Measurements from ENCODE around the gene NXPH1. TPM values are rescaled to one million over a fixed set of nuclear protein-coding genes. Genes with fewer than 3 reads are reported as not detected.

NXPH1 gene
- total and polyA plus RNA-seq, 2 experiments from 2014 or later = not detected

- H3K4me3 ChIP-seq = no peak overlapping the region
- no peak overlapping the region for H3K9ac ChIP-seq
- no peak for TF ChIP-seq EZH2phosphoT487 (IDR thresholded peaks at IDR 0.05; ENCODE audit: insufficient read depth, low read depth)
- TF ChIP-seq EZH2 (IDR thresholded peaks at IDR 0.05; ENCODE audit: insufficient read depth, poor library complexity, severe bottlenecking) = no peak
- 6 to 8% methylated on average over 51 of the region's 51 CpGs for WGBS, 2 experiments (ENCODE audit: low coverage in 1 of 2, low lambda C conversion rate in 2 of 2, missing lambda C conversion rate in 2 of 2)
- no peak overlapping the region for H3K27ac ChIP-seq
- H3K4me2 ChIP-seq (ENCODE audit: unreplicated experiment) = no peak overlapping the region
- no peaks in the 10 kb centered on the region for H3K9me2 ChIP-seq (ENCODE audit: insufficient read depth)
- H3K79me2 ChIP-seq (ENCODE audit: insufficient read depth) = no peaks in the 10 kb centered on the region
- H3K4me1 ChIP-seq (ENCODE audit: insufficient read depth) = no peaks in the 10 kb centered on the region
- no peak overlapping the region for H2AFZ ChIP-seq
- no peaks in the 10 kb centered on the region for H4K20me1 ChIP-seq (ENCODE audit: insufficient read depth)
- DNase-seq = no peak
- H3K9me3 ChIP-seq (ENCODE audit: low read depth) = no peaks in the 10 kb centered on the region
- H3K27me3 ChIP-seq (replicated peaks; ENCODE audit: insufficient read depth) = peaks cover 20% of the 10 kb centered on the region; the same call in 1 of the 2 replicates
- no peaks in the 10 kb centered on the region for H3F3A ChIP-seq (ENCODE audit: insufficient read depth)
- in situ Hi-C loops (cut with MboI) = no loop called here
- no peaks in the 10 kb centered on the region for H3K36me3 ChIP-seq (ENCODE audit: low read depth)
Observed at GRCh38 chr7:8442051-8442813, 8.8 kb downstream of the NXPH1 start.

DNA sequence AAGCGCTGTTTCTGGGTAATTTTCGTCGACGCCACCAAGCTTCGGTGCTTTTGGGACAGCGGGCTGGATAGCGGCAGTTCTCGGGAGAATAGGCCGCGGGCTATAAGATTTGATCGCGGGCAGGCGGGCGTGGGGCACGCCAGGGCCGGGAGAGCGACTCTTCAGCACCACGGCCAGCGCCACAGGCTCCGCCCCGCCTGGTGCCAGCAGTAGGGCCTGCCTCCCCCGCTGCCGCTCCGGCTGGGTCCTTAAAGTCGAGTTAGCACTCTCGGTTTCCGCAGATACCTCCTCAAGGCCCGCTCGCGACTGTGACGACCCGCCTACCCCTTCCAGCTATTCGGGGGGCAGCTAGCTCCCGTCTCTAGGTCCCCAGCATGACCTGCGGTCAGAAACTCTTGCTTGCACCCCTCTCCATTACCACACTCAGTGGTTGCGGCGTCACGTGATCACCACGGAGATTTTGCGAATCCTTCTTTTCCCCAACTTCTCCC, 9.4 kb downstream of the NXPH1 start:
- H2AFZ ChIP-seq = no peak overlapping the region
- peak; percentile 49 for DNase-seq
- no peak for TF ChIP-seq EZH2phosphoT487 (IDR thresholded peaks at IDR 0.05; ENCODE audit: insufficient read depth, low read depth)
- no peak for TF ChIP-seq EZH2 (IDR thresholded peaks at IDR 0.05; ENCODE audit: insufficient read depth, poor library complexity, severe bottlenecking)
- no peaks in the 10 kb centered on the region for H3K79me2 ChIP-seq (ENCODE audit: insufficient read depth)
- H3K4me1 ChIP-seq (ENCODE audit: insufficient read depth) = no peaks in the 10 kb centered on the region
- H3K27ac ChIP-seq = no peak overlapping the region
- no peaks in the 10 kb centered on the region for H3K36me3 ChIP-seq (ENCODE audit: low read depth)
- no peak overlapping the region for H3K4me2 ChIP-seq (ENCODE audit: unreplicated experiment)
- in situ Hi-C loops (cut with MboI) = no loop called here
- peaks cover 17% of the 10 kb centered on the region; the same call in 1 of the 2 replicates for H3K27me3 ChIP-seq (replicated peaks; ENCODE audit: insufficient read depth)
- H3K9me2 ChIP-seq (ENCODE audit: insufficient read depth) = no peaks in the 10 kb centered on the region
- no peaks in the 10 kb centered on the region for H3K9me3 ChIP-seq (ENCODE audit: low read depth)
- no peak overlapping the region for H3K4me3 ChIP-seq
- 5 to 6% methylated on average over 36 to 38 of the region's 40 CpGs for WGBS, 2 experiments (ENCODE audit: low coverage in 1 of 2, low lambda C conversion rate in 2 of 2, missing lambda C conversion rate in 2 of 2)
- no peak overlapping the region for H3K9ac ChIP-seq
- H4K20me1 ChIP-seq (ENCODE audit: insufficient read depth) = no peaks in the 10 kb centered on the region
- no peaks in the 10 kb centered on the region for H3F3A ChIP-seq (ENCODE audit: insufficient read depth)

DNA sequence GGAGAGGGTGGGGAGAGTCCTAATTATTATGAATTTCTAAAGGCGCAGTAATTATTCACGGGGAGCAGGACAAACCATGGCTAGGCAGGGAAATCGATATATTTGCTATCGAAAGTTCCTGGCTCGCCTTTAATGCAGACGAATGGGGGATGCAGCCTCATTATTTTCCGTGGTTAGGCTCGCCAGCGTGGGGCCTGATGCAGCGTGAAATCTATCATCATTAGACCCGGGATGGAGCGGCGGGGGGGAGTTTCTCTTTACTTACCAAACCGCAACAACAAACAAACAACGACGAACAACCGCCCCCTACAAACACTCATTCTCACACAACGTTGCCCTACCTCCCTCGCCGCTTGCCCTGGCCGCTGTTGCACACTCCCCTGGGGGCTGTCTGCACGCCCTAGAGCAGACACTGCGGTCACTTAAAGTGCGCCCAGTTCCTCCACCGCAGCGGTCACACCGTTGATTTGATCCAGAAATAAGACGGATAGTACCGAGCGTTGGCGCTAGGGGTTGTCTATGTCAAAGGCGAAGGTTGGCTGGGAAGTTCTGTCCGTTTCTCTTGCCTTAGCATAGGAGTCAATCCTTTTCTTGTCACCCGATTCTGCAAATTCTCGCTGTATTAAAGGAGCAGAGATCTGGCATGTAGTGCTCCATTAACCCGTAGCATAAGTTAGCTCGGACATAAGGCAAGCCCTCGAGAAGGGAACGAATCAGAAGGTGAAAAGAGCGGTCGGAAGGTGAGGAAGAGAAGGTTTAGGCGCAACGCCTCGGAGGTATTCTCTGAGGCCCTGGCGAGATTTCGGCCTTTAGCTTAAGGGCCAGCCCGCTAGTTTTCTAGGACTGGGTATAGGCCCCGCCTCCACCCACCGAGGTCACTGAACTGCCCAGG, 10.4 kb downstream of the NXPH1 start:
- H3K9ac ChIP-seq = no peak overlapping the region
- in situ Hi-C loops (cut with MboI) = no loop called here
- H3K4me1 ChIP-seq (ENCODE audit: insufficient read depth) = no peaks in the 10 kb centered on the region
- H3K27ac ChIP-seq = no peak overlapping the region
- H4K20me1 ChIP-seq (ENCODE audit: insufficient read depth) = no peaks in the 10 kb centered on the region
- 11 to 13% methylated on average over 47 to 49 of the region's 49 CpGs for WGBS, 2 experiments (ENCODE audit: low coverage in 1 of 2, low lambda C conversion rate in 2 of 2, missing lambda C conversion rate in 2 of 2)
- H3F3A ChIP-seq (ENCODE audit: insufficient read depth) = no peaks in the 10 kb centered on the region
- TF ChIP-seq EZH2 (IDR thresholded peaks at IDR 0.05; ENCODE audit: insufficient read depth, poor library complexity, severe bottlenecking) (no peak), EZH2phosphoT487 (IDR thresholded peaks at IDR 0.05; ENCODE audit: insufficient read depth, low read depth) (no peak)
- DNase-seq = no peak
- H3K27me3 ChIP-seq (replicated peaks; ENCODE audit: insufficient read depth) = peaks cover 14% of the 10 kb centered on the region; the same call in 1 of the 2 replicates
- no peaks in the 10 kb centered on the region for H3K36me3 ChIP-seq (ENCODE audit: low read depth)
- H3K9me2 ChIP-seq (ENCODE audit: insufficient read depth) = no peaks in the 10 kb centered on the region
- no peak overlapping the region for H3K4me3 ChIP-seq
- H3K9me3 ChIP-seq (ENCODE audit: low read depth) = no peaks in the 10 kb centered on the region
- no peak overlapping the region for H2AFZ ChIP-seq
- H3K79me2 ChIP-seq (ENCODE audit: insufficient read depth) = no peaks in the 10 kb centered on the region
- no peak overlapping the region for H3K4me2 ChIP-seq (ENCODE audit: unreplicated experiment)

- Histone ChIP-seq H3K27ac (no peak overlapping the region), H3K4me2 (ENCODE audit: unreplicated experiment) (no peak overlapping the region)
- 45 to 48% methylated on average over 7 of the region's 7 CpGs for WGBS, 2 experiments (ENCODE audit: low coverage in 1 of 2, low lambda C conversion rate in 2 of 2, missing lambda C conversion rate in 2 of 2)
Observed at GRCh38 chr7:8444468-8444769, 11.0 kb downstream of the NXPH1 start.

More at GRCh38 chr7:8444468-8444769, 11.0 kb downstream of the NXPH1 start:
- no peak overlapping the region for H3K4me3 ChIP-seq
- TF ChIP-seq EZH2phosphoT487 (IDR thresholded peaks at IDR 0.05; ENCODE audit: insufficient read depth, low read depth) (no peak), EZH2 (IDR thresholded peaks at IDR 0.05; ENCODE audit: insufficient read depth, poor library complexity, severe bottlenecking) (no peak)
- in situ Hi-C loops (cut with MboI) = no loop called here
- no peaks in the 10 kb centered on the region for H3K9me2 ChIP-seq (ENCODE audit: insufficient read depth)
- no peak overlapping the region for H3K9ac ChIP-seq
- no peak for DNase-seq
- no peaks in the 10 kb centered on the region for H3K9me3 ChIP-seq (ENCODE audit: low read depth)
- no peaks in the 10 kb centered on the region for H3K36me3 ChIP-seq (ENCODE audit: low read depth)
- H3K4me1 ChIP-seq (ENCODE audit: insufficient read depth) = no peaks in the 10 kb centered on the region
- no peaks in the 10 kb centered on the region for H4K20me1 ChIP-seq (ENCODE audit: insufficient read depth)
- H3F3A ChIP-seq (ENCODE audit: insufficient read depth) = no peaks in the 10 kb centered on the region
- H3K79me2 ChIP-seq (ENCODE audit: insufficient read depth) = no peaks in the 10 kb centered on the region
- H3K27me3 ChIP-seq (replicated peaks; ENCODE audit: insufficient read depth) = peaks cover 14% of the 10 kb centered on the region; the same call in 1 of the 2 replicates
- H2AFZ ChIP-seq = no peak overlapping the region
